A549 (cell line): ENCODE measurements around the gene DTNB.

Experiments used
- EP300 ChIP-seq, 2 experiments: fragments of >200 bp; sonication (Bioruptor Twin); formaldehyde crosslinking; IDR thresholded peaks; 2 replicates in 1 of 2; 3 replicates in 1 of 2; pipeline ENCODE4 v1.6.1; 2016 to 2017
- JUNB ChIP-seq: fragments of >200 bp; sonication (Bioruptor Twin); formaldehyde crosslinking; IDR thresholded peaks from 2 replicates; pipeline ENCODE4 v1.6.1; 2016
- MAFK ChIP-seq: fragments of 450-650 bp; IDR thresholded peaks from 2 replicates; pipeline ENCODE4 v1.6.1; 2014; ENCODE audit not compliant: partially characterized antibody
- MAX ChIP-seq: IDR thresholded peaks from 2 replicates; pipeline ENCODE4 v1.6.1; 2012
- MAZ ChIP-seq: fragments of 150-350 bp; IDR thresholded peaks from 2 replicates; pipeline ENCODE4 v1.6.1; 2014; ENCODE audit warnings: antibody characterized with exemption, low read depth, low read length, borderline replicate concordance
- NPAS2 ChIP-seq: fragments of 250-450 bp; sonication (Bioruptor Pico); IDR thresholded peaks from 2 replicates; pipeline ENCODE4 v1.8.0; 2022; ENCODE audit warnings: mild to moderate bottlenecking, moderate library complexity, borderline replicate concordance
- POLR2A ChIP-seq: IDR thresholded peaks from 2 replicates; pipeline ENCODE4 v1.6.1; 2012; ENCODE audit warnings: mild to moderate bottlenecking, low read length
- RAD21 ChIP-seq, 2 experiments: fragments of >200 bp in 1 of 2; sonication (Bioruptor Twin) in 1 of 2; formaldehyde crosslinking in 1 of 2; IDR thresholded peaks in 1 of 2; conservative IDR thresholded peaks in 1 of 2; 2 replicates in 1 of 2; 3 replicates in 1 of 2; pipeline ENCODE4 v1.6.1; 2012 to 2018; ENCODE audit warnings: inconsistent platforms in 1 of 2
- RCOR1 ChIP-seq: fragments of 150-350 bp; IDR thresholded peaks from 2 replicates; pipeline ENCODE4 v1.6.1; 2014; ENCODE audit warnings: antibody characterized with exemption, low read length, low read depth
- TF ChIP-seq, protein P1 (sequence below): fragments of >200 bp; sonication (Bioruptor Twin); formaldehyde crosslinking; IDR thresholded peaks from 3 replicates; pipeline ENCODE4 v1.5.1; 2016
- TF ChIP-seq, protein P2 (sequence below): fragments of 250-450 bp; sonication (Bioruptor Pico); IDR thresholded peaks from 2 replicates; pipeline ENCODE4 v1.5.0; 2021; ENCODE audit warnings: mild to moderate bottlenecking, moderate library complexity, borderline replicate concordance
- TF ChIP-seq, protein P3 (sequence below): fragments of 200-600 bp; sonication (generic); IDR thresholded peaks from 2 replicates; pipeline ENCODE4 v1.6.1; 2016; ENCODE audit warnings: antibody characterized with exemption, mild to moderate bottlenecking, moderate library complexity
- TF ChIP-seq, protein P4 (sequence below): fragments of 150-350 bp; IDR thresholded peaks from 2 replicates; pipeline ENCODE4 v1.6.1; 2014; ENCODE audit warnings: low read depth, mild to moderate bottlenecking, low read length
- TF ChIP-seq, protein P5 (sequence below): fragments of 450-650 bp; IDR thresholded peaks from 2 replicates; pipeline ENCODE4 v1.6.1; 2014; ENCODE audit warnings: antibody characterized with exemption

DNA sequence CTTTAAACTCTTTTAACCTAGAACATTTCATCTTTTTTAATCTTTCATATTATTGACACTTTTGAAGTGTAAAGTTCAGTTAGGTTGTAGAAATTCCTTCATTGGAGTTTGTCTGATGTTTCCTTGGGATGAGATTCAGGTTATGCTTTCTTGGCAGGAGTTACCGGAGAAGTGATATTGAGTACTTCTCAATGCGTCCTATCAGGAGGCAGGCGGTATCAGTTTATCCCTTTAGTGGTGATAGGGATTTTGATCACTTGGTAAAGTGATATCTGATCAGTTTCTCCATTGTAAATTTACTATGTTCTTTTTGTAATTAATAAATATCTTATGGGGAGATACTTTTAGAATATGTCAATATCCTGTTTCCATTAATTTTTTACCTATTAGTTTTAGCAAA is 78.4 kb downstream of the DTNB start:
- TF ChIP-seq, protein P1, sequence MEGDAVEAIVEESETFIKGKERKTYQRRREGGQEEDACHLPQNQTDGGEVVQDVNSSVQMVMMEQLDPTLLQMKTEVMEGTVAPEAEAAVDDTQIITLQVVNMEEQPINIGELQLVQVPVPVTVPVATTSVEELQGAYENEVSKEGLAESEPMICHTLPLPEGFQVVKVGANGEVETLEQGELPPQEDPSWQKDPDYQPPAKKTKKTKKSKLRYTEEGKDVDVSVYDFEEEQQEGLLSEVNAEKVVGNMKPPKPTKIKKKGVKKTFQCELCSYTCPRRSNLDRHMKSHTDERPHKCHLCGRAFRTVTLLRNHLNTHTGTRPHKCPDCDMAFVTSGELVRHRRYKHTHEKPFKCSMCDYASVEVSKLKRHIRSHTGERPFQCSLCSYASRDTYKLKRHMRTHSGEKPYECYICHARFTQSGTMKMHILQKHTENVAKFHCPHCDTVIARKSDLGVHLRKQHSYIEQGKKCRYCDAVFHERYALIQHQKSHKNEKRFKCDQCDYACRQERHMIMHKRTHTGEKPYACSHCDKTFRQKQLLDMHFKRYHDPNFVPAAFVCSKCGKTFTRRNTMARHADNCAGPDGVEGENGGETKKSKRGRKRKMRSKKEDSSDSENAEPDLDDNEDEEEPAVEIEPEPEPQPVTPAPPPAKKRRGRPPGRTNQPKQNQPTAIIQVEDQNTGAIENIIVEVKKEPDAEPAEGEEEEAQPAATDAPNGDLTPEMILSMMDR = no peak
- TF ChIP-seq, protein P2, sequence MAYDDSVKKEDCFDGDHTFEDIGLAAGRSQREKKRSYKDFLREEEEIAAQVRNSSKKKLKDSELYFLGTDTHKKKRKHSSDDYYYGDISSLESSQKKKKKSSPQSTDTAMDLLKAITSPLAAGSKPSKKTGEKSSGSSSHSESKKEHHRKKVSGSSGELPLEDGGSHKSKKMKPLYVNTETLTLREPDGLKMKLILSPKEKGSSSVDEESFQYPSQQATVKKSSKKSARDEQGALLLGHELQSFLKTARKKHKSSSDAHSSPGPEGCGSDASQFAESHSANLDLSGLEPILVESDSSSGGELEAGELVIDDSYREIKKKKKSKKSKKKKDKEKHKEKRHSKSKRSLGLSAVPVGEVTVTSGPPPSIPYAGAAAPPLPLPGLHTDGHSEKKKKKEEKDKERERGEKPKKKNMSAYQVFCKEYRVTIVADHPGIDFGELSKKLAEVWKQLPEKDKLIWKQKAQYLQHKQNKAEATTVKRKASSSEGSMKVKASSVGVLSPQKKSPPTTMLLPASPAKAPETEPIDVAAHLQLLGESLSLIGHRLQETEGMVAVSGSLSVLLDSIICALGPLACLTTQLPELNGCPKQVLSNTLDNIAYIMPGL = no peak
- TF ChIP-seq RAD21 (conservative IDR thresholded peaks at IDR 0.05 in 1 of 2, IDR thresholded peaks at IDR 0.05 in 1 of 2) = no peak
- TF ChIP-seq, protein P3, sequence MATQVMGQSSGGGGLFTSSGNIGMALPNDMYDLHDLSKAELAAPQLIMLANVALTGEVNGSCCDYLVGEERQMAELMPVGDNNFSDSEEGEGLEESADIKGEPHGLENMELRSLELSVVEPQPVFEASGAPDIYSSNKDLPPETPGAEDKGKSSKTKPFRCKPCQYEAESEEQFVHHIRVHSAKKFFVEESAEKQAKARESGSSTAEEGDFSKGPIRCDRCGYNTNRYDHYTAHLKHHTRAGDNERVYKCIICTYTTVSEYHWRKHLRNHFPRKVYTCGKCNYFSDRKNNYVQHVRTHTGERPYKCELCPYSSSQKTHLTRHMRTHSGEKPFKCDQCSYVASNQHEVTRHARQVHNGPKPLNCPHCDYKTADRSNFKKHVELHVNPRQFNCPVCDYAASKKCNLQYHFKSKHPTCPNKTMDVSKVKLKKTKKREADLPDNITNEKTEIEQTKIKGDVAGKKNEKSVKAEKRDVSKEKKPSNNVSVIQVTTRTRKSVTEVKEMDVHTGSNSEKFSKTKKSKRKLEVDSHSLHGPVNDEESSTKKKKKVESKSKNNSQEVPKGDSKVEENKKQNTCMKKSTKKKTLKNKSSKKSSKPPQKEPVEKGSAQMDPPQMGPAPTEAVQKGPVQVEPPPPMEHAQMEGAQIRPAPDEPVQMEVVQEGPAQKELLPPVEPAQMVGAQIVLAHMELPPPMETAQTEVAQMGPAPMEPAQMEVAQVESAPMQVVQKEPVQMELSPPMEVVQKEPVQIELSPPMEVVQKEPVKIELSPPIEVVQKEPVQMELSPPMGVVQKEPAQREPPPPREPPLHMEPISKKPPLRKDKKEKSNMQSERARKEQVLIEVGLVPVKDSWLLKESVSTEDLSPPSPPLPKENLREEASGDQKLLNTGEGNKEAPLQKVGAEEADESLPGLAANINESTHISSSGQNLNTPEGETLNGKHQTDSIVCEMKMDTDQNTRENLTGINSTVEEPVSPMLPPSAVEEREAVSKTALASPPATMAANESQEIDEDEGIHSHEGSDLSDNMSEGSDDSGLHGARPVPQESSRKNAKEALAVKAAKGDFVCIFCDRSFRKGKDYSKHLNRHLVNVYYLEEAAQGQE = no peak
- TF ChIP-seq, protein P4, sequence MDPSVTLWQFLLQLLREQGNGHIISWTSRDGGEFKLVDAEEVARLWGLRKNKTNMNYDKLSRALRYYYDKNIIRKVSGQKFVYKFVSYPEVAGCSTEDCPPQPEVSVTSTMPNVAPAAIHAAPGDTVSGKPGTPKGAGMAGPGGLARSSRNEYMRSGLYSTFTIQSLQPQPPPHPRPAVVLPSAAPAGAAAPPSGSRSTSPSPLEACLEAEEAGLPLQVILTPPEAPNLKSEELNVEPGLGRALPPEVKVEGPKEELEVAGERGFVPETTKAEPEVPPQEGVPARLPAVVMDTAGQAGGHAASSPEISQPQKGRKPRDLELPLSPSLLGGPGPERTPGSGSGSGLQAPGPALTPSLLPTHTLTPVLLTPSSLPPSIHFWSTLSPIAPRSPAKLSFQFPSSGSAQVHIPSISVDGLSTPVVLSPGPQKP = no peak
- TF ChIP-seq POLR2A = no peak
- no peak for TF ChIP-seq EP300 (IDR thresholded peaks at IDR 0.05)
- TF ChIP-seq JUNB = no peak
- TF ChIP-seq, protein P5, sequence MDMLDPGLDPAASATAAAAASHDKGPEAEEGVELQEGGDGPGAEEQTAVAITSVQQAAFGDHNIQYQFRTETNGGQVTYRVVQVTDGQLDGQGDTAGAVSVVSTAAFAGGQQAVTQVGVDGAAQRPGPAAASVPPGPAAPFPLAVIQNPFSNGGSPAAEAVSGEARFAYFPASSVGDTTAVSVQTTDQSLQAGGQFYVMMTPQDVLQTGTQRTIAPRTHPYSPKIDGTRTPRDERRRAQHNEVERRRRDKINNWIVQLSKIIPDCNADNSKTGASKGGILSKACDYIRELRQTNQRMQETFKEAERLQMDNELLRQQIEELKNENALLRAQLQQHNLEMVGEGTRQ = no peak
- TF ChIP-seq NPAS2 (CRISPR knock-in tag) = no peak
- TF ChIP-seq MAFK = no peak
- TF ChIP-seq RCOR1 = no peak
- no peak for TF ChIP-seq MAZ
- no peak for TF ChIP-seq MAX
